ENCODE data around the gene SLC1A2.

- TF ChIP-seq, protein P1, sequence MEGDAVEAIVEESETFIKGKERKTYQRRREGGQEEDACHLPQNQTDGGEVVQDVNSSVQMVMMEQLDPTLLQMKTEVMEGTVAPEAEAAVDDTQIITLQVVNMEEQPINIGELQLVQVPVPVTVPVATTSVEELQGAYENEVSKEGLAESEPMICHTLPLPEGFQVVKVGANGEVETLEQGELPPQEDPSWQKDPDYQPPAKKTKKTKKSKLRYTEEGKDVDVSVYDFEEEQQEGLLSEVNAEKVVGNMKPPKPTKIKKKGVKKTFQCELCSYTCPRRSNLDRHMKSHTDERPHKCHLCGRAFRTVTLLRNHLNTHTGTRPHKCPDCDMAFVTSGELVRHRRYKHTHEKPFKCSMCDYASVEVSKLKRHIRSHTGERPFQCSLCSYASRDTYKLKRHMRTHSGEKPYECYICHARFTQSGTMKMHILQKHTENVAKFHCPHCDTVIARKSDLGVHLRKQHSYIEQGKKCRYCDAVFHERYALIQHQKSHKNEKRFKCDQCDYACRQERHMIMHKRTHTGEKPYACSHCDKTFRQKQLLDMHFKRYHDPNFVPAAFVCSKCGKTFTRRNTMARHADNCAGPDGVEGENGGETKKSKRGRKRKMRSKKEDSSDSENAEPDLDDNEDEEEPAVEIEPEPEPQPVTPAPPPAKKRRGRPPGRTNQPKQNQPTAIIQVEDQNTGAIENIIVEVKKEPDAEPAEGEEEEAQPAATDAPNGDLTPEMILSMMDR (IDR thresholded peaks at IDR 0.05) = no peak
- no peak for TF ChIP-seq POLR2A (IDR thresholded peaks at IDR 0.05)
These were observed 70.3 kb downstream of the SLC1A2 start for GRCh38 chr11:35348898-35349687.

Data from thyroid gland (tissue), 4 donors.